GM15510 (cell line): ENCODE data around the gene NETO2.

Experiments
- POLR2A ChIP-seq: IDR thresholded peaks from 3 replicates; pipeline ENCODE4 v1.6.1; 2011; ENCODE audit warnings: borderline replicate concordance; ENCODE audit not compliant: insufficient read length; ENCODE audit errors: extremely low read depth

NETO2 gene

GRCh38 chr16:47143677-47144558 lies at the start of gene NETO2:
Gene NETO2 (minus strand): TSS chr16:47143945. CDS start chr16:47143612, 333 bp downstream.
- TF ChIP-seq POLR2A = peak; percentile 81

- TF ChIP-seq POLR2A = no peak
Observed at GRCh38 chr16:47182318-47182717, 38.6 kb upstream of the NETO2 start.

- TF ChIP-seq POLR2A = no peak
Observed at GRCh38 chr16:47180073-47180472, 36.3 kb upstream of the NETO2 start.

GRCh38 chr16:47175152-47175551 lies 31.4 kb upstream of the NETO2 start:
- TF ChIP-seq POLR2A = no peak

- no peak for TF ChIP-seq POLR2A
Observed at GRCh38 chr16:47162670-47163420, 19.1 kb upstream of the NETO2 start.

GRCh38 chr16:47161464-47161863 lies 17.7 kb upstream of the NETO2 start:
- TF ChIP-seq POLR2A = no peak

GRCh38 chr16:47160422-47160821 lies 16.7 kb upstream of the NETO2 start:
- no peak for TF ChIP-seq POLR2A

- TF ChIP-seq POLR2A = no peak
Observed at GRCh38 chr16:47158992-47159391, 15.2 kb upstream of the NETO2 start.

GRCh38 chr16:47156680-47157215 lies 13.0 kb upstream of the NETO2 start:
- TF ChIP-seq POLR2A = no peak

- no peak for TF ChIP-seq POLR2A
Observed at GRCh38 chr16:47150067-47150466, 6.3 kb upstream of the NETO2 start.

GRCh38 chr16:47144559-47144877 lies 773 bp upstream of the NETO2 start:
- TF ChIP-seq POLR2A = no peak

- TF ChIP-seq POLR2A = no peak
Observed at GRCh38 chr16:47142821-47143676, 696 bp downstream of the NETO2 start.

- no peak for TF ChIP-seq POLR2A
Observed at GRCh38 chr16:47142486-47142820, 1.3 kb downstream of the NETO2 start.

- TF ChIP-seq POLR2A = peak; percentile 55
Observed at GRCh38 chr16:47141773-47142485, 1.8 kb downstream of the NETO2 start.
